ENCODE data around the gene AMD1.
"Not testable (repeated sequence)": the region's sequence is repeated elsewhere in the genome, so short reads cannot be mapped to it uniquely, and the experiment has no call there.

The AMD1 gene

GRCh38 chr6:110885526-110885925 lies 10.9 kb downstream of the AMD1 start:
- Histone ChIP-seq H3K27ac (no peak overlapping the region), H3K4me3 (no peak overlapping the region)
- no peak for DNase-seq (ENCODE audit: low spot score)
- TF ChIP-seq CTCF (IDR thresholded peaks at IDR 0.05), result no peak

DNA sequence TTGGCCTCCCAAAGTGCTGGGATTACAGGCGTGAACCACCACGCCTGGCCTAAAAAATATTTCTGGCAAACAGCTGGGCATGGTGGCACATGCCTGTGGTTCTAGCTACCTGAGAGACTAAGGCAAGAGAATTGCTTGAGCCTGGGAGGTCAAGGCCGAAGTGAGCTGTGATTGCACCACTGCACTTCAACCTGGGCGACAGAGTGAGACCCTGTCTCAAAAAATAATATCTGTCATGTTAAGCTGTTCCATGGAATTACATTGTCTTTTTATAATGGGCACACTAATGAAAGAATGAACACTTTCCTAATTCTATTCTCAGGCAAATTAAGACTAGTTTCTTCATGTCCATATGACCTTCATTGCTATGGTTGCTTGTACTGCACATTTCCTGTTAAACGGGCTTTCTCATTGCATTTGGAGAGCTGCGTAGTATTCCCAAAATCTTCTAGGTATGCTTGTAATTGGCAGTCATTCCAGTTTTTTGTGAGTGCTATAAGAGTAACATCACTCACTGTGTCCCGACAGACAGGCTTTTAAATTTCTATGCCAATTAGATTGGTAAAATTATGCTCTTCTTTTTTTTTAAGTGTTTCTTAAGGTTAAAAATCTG lies 12.1 kb downstream of the AMD1 start:
- Histone ChIP-seq H3K4me3 (no peak overlapping the region), H3K27ac (no peak overlapping the region)
- no peak for DNase-seq (ENCODE audit: low spot score)
- TF ChIP-seq CTCF (IDR thresholded peaks at IDR 0.05), result no peak

- Histone ChIP-seq H3K27ac (no peak overlapping the region), H3K4me3 (no peak overlapping the region)
- TF ChIP-seq CTCF (IDR thresholded peaks at IDR 0.05), result no peak
Measured at GRCh38 chr6:110890288-110890687, 15.7 kb downstream of the AMD1 start.

DNA sequence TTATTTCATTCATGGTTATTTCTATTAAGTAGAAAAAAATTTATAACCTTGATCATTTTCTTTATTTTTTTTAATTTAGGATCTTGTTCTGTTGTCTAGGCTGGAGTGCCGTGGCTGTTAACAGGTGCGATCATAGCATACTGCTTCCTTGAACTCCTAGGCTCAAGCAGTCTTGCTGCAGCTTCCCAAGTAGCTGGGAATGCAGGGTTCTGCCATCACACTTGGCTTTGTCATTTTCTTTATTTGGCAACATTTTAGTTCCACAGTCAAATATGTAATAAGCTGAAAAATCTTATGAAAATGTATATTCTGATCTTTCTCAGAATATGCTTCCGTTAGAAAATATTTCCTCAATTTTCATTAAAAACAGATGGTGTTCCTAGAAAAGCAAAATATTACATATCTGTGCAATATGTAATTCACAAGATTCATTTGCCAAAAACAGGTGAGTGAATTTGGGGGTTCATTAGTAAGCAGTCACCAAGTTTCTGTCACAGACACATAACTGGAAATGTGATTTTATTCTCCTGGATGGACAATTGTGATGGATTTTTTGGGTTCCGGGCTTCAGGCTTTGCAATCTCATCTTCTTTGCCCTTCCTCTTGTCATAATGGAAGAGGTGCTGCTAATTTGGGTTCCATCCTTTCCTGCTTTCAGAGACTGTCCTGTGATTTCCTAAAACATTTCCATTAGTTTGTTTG lies 21.5 kb downstream of the AMD1 start:
- no peak for DNase-seq (ENCODE audit: low spot score)
- Histone ChIP-seq H3K4me3 (no peak overlapping the region), H3K27ac (no peak overlapping the region)
- TF ChIP-seq CTCF (IDR thresholded peaks at IDR 0.05), result no peak

More at GRCh38 chr6:110890288-110890687, 15.7 kb downstream of the AMD1 start:
- DNase-seq (ENCODE audit: low spot score), result no peak

- no peak for DNase-seq (ENCODE audit: low spot score)
- Histone ChIP-seq H3K4me3 (no peak overlapping the region), H3K27ac (no peak overlapping the region)
- TF ChIP-seq CTCF (IDR thresholded peaks at IDR 0.05), result no peak
Measured at GRCh38 chr6:110897433-110897832, 22.8 kb downstream of the AMD1 start.

DNA sequence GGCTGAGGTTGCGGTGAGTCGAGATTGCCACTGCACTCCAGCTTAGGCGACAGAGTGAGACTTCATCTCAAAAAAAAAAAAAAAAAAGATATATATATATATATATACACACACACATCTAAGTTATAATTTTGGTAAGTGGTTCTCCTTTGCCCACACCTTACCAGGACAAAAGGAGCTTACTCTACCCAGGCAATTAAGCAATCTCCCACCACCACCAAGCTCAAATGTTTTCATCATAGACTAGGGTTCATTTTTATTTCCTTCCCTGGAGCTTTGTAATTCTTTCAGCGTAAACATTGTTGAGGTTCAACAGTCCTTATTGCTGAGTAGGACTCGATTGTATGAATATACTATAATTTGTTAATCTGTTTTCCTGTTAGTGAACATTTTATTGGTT lies 23.5 kb downstream of the AMD1 start:
- no peak for TF ChIP-seq CTCF (IDR thresholded peaks at IDR 0.05)
- no peak for DNase-seq (ENCODE audit: low spot score)
- Histone ChIP-seq H3K4me3 (no peak overlapping the region), H3K27ac (no peak overlapping the region)

- TF ChIP-seq CTCF (IDR thresholded peaks at IDR 0.05), result no peak
- Histone ChIP-seq H3K4me3 (no peak overlapping the region), H3K27ac (no peak overlapping the region)
- no peak for DNase-seq (ENCODE audit: low spot score)
Measured at GRCh38 chr6:110900028-110900598, 25.5 kb downstream of the AMD1 start.

DNA sequence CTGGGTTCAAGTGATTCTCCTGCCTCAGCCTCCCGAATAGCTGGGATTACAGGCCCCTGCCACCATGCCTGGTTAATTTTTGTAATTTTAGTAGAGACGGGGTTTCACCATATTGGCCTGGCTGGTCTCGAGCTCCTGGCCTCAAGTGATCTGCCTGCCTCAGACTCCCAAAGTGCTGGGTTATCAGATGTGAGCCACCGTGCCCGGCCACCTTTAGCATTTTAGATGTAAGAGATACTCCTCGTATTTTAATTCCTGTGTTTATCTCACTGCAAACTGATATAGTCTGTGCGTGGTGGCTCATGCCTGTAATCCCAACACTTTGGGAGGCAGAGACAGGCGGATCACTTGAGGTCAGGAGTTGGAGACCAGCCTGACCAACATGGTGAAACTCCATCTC lies 27.0 kb downstream of the AMD1 start:
- not testable (repeated sequence) for H3K27ac ChIP-seq; DNase-seq (ENCODE audit: low spot score); H3K4me3 ChIP-seq
